Glomerular visceral epithelial cell (primary cell): ENCODE results near the gene PPP1R9B.

Source experiments
- DNase-seq: peaks from one replicate; pipeline ENCODE4 v3.0.0-alpha.2; 2016; ENCODE audit errors: extremely low spot score

PPP1R9B gene

GRCh38 chr17:50173335-50173941 is 23.0 kb upstream of the PPP1R9B start:
- peak; percentile 59 for DNase-seq

- DNase-seq = no peak
These were observed 22.5 kb upstream of the PPP1R9B start for GRCh38 chr17:50172936-50173334.

GRCh38 chr17:50172130-50172529 is 21.7 kb upstream of the PPP1R9B start:
- DNase-seq = no peak

DNA sequence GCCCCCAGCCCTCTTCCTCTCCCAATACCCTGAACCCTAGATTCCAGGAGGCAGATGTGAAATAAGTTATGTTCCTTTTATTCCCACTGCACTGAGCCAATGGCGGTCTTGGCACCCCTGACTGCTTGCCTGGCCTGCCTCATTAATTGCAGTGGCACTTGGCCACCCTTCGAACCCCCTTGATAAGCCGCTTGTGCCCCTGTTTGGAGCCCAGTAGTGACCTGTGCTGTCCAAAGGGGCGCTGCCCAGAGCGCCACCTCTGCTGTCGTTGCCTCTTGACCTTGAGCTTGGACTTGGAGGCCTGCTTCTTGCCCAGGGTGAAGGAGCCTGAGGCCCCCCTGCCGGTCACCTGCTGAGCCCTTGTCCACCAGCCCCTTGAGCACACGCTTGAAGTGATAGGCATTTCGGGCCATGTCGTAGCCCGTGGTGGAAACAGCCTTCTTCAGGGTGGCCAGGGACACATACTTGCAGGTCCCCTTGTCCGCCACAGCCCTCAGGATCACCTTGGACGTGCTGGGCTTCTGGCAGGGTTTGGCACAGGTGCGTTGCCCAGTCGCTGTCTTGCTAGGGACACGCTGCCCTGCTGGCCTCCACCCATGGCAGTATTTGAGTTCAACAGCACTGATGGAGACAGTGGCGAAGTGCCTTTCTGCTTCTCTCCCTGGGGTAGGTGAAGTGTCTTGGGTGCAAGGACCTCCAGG is 21.0 kb upstream of the PPP1R9B start:
- no peak for DNase-seq

DNA sequence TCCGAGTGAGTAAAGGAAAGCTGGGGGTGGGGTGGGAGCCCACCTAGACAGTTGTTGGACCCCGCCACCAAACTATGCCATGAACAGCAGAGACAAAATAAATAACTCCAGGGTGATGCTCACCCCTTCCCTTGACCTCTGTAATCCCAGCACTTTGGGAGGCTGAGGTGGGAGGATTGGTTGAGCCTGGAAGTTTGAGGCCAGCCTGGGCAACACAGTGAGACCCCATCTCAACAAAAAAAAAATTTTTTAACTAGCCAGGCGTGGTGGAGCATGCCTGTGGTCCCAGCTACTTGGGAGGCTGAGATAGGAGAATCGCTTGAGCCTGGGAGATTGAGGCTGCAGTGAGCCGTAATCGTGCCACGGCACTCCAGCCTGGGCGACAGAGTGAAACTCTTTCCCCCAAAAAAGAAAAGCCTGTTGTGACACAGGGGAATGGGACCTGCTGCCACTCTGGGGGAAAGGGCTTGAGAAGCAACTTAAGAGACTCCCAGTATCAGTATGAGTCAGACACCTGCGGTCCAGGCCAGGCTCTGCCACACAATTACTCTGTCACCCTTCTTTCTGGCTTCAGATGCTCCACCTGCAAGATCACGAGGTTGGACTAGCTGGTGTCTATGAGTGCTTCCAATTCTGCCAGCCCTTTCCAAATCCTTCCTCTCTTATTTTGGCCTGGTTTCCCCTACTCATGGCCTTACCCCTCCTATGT is 20.3 kb upstream of the PPP1R9B start:
- peak; percentile 61 for DNase-seq

DNA sequence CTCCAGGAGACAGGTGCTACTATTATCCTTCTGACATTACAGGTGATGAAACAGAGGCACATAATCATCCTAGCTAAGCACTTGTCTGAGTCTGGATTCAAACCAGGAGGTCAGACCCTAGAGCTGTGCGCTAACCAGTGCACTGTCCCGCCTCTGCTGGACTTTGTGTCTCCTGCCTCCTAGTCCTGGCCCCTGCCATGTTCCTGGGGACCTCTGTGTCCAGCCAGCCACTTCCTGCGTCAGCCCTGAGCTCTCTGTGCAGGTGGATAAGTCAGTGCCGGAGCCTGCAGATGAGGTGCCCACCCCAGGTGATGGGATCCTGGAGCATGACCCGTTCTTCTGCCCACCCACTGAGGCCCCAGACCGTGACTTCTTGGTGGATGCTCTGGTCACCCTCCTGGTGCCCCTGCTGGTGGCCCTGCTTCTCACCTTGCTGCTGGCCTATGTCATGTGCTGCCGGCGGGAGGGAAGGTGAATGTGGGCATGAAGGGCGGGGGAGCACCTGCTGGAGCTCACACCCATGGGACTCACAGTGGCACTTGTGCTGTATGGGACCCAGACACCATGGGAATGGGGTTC is 19.5 kb upstream of the PPP1R9B start:
- DNase-seq = no peak

GRCh38 chr17:50169121-50169764 is 18.8 kb upstream of the PPP1R9B start:
- DNase-seq = peak; percentile 85

GRCh38 chr17:50168319-50168718 is 17.8 kb upstream of the PPP1R9B start:
- no peak for DNase-seq

- no peak for DNase-seq
These were observed 16.9 kb upstream of the PPP1R9B start for GRCh38 chr17:50167371-50167770.

DNA sequence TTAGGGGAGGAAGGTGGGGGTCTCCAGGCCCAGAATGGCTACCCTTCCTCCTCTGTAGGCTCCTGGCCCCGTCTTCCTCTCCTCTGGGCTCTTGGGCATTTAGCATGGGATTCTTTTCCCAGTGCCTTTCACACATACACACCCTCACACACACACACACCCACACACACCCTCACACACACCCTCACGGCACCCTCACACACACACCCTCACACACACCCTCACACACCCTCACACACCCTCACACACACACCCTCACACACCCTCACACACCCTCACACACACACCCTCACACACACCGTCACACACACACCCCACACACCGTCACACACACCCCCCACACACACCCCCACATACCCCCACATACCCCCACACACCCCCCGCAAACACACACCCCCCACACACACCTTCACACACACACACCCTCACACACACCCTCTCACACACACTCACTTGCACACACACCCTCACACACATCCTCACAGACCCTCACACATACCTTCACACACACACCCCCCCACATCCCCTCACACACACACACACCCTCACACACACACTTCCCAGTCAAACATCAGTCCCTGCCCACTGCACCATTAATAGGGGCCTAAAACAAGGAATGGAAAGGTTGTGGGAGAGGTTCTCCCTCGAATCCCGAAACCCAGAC is 16.2 kb upstream of the PPP1R9B start:
- DNase-seq = no peak

DNA sequence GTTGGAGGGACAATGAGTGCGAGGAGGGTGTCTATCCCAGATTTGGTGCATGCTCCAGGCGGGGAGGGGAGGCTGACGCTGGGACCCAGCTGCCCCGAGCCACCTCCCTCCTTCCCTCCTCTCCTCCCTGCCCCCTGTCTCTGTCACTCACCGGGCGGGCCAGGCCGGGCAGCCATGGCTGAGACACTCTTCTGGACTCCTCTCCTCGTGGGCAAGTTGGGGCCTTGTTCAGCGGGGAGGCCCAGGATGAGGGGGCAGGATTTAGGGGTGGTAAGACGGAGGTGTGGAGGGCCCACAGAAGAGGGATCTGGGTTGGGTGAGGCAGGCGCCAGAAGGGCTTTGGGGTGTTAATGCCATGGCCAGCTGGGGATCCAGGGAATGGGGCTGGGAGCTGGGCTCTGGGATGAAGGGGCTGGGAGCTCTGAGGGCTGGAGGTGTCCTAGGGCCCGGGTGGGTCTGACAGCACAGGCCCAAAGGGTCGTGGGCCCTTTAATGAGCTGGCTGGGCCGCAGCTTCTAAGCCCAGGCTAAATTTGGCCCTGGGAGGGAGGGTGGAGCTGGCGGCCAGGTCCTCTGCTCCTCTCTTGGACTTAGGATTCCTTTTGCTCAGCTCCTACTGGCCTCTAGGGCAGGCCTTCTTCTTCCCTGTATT is 15.5 kb upstream of the PPP1R9B start, which contains the start of gene SGCA:
TSS of gene SGCA (plus strand) at position 139 of the 651 bp plus-strand sequence. CDS start at position 175, 36 bp downstream.
- DNase-seq = no peak

GRCh38 chr17:50165466-50165865 is 15.0 kb upstream of the PPP1R9B start:
- no peak for DNase-seq

DNA sequence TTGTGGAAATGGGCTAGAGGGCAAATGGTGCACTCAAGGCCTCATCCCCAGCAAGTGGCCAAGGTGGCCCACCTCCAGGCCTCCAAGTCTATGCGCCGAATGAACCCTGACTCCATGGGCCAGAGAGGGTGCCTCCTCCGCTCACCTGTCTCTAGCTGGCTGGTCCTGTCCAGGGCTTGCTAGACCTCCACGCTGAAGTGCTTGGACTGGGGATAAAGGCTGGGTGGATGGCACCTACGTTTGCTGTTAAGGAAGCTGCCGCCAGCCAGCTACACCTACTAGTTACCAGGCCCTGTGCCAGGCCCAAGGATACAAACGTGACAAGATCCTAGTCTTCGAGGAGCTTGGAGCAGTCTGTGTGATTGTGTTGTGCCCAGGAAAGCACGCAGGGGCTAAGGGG is 14.6 kb upstream of the PPP1R9B start:
- DNase-seq = no peak

DNA sequence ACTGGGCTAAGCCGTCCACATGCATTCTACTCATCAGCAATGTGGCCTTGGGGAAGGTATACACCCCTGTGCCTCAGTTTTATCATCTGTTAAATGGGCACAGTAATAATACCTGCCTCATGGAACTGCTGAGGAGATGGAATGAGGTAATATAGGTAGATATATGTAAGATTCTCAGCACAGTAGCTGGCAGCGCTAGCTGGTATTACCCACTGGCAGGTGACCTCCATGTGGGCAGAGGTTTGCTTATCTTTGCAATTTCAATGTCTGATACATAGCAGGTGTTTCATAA is 14.2 kb upstream of the PPP1R9B start:
- DNase-seq = no peak

GRCh38 chr17:50163843-50164696 is 13.6 kb upstream of the PPP1R9B start:
- DNase-seq = no peak

- no peak for DNase-seq
These were observed 12.2 kb upstream of the PPP1R9B start for GRCh38 chr17:50162466-50163254.

DNA sequence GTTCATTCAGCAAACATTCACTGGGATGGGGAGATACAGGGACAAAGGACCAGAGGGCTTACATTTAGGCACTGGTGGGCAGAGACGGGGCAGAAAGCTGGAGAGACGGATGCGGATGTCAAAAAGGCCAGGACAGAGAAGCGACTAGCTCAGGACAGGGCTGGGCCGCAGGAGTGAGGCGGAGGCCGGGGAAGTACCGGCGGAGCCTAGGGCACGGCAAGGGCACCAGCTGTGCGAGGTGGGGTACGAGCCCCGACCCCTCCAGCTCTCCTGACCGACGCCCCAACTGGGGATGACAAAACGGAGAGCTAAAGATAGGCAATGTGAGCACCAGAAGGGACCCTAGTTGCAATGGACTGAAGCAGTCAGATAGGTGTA is 11.4 kb upstream of the PPP1R9B start:
- no peak for DNase-seq

- DNase-seq = peak; percentile 92
These were observed 10.8 kb upstream of the PPP1R9B start for GRCh38 chr17:50161023-50161910.
